GM12801 (cell line): ENCODE measurements around the gene TNKS1BP1.

Experiments
- TF ChIP-seq, protein P1 (sequence below): IDR thresholded peaks from one replicate; pipeline ENCODE4 v1.5.1; 2011; ENCODE audit warnings: control low read depth; ENCODE audit not compliant: insufficient read length; ENCODE audit errors: extremely low read depth

Gene TNKS1BP1

DNA sequence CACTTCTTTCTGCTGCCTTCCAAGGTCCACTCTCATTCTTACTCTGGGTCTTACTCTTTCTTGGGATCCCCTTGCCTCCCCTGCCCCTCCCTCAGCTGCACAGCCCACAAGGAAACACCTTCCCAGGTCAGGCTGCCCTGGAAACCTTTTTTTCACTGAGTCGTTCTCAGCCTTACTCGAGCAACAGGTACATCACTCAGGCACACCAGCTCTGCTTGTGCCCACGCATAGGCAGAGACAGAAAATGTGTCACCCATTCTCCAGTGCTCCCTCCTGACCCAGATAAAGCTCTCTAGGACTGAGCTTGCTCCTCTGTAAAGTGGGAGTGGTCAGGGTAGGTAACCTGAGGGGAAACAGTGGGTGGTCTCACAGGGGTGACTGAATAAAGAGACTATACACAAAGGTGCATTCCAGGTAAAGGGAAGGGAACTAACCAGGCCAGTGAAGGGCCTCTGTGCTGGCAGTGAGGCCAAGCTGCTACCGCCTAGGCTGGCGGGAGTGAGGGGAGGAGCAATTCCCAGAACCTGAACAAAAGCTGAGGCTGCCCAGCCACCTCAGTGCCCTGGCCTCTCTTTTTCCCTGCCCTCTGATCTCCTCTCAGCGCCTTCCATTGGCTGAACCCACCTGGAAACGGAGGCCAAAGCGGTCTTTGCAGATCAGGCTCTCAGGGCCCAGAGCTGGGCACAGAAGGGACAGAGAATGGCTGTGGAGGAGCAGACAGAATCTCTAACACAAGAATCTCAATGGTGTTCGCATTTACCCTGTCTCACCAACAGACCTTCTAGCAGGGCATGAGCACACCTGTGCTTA lies 40.3 kb upstream of the TNKS1BP1 start:
- TF ChIP-seq, protein P1, sequence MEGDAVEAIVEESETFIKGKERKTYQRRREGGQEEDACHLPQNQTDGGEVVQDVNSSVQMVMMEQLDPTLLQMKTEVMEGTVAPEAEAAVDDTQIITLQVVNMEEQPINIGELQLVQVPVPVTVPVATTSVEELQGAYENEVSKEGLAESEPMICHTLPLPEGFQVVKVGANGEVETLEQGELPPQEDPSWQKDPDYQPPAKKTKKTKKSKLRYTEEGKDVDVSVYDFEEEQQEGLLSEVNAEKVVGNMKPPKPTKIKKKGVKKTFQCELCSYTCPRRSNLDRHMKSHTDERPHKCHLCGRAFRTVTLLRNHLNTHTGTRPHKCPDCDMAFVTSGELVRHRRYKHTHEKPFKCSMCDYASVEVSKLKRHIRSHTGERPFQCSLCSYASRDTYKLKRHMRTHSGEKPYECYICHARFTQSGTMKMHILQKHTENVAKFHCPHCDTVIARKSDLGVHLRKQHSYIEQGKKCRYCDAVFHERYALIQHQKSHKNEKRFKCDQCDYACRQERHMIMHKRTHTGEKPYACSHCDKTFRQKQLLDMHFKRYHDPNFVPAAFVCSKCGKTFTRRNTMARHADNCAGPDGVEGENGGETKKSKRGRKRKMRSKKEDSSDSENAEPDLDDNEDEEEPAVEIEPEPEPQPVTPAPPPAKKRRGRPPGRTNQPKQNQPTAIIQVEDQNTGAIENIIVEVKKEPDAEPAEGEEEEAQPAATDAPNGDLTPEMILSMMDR = no peak

DNA sequence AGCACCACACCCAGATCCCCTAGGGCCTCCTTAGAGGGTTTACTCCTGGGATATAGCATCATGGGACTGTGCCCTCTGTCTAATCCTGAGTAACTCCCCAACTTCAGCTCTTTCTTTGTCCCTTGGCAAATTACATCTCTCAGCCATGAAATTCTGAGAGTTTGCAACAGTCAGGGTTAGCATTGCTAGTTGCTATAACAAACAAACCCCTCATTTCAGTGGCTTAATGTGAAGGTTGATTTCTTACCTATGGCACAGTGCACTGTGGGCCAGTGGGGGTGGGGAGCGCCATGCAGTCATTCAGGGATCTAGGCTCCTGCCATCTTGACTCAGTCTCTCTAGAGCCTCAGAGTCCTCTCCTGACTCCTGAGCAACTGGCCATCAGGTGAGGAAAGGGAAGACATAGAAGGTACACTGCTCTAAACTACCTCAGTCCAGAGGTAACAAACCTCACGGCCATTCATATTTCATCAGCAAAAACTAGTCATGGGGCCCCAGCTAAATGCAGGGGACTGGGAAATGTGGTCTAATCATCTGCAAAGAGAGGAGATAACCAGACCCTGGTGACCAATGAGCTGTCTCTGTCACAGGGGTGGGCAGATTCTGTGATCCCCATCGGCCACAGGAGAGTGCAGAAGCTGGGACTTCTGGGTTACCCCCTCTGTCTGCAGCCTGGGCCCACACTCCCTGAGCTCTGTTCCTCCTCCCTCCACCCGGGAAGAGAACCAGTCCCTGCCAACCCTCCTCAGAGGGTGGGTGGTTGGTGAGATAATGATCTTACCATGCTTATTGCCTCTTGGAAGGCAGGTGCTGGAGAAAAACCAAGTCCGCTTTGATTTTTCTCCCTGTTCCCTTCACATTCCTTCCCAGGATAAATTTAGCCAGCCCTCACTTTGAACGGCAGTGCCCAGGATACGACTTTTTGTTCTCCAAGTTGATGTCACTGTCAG lies 38.7 kb upstream of the TNKS1BP1 start:
- TF ChIP-seq, protein P1 = no peak

DNA sequence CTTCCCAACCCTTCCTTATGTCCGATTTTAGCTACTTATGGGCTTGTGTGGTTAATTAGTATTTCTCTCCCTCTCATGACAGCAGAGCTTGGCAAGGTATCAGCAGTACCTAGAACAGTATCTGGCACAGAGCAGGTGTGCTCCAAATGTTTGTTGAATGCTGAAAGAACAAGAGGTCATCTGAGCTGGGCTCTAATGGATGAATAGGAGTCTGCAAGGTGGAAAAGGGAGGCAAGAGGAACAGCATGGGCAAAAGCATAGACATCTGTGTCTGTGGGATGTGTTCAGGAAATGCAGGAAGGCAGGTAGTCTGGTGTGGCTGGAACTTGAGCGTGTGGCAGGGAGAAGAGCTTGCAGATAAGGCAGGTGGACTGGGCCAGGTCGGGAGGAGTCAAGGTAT lies 37.2 kb upstream of the TNKS1BP1 start:
- TF ChIP-seq, protein P1 = no peak

DNA sequence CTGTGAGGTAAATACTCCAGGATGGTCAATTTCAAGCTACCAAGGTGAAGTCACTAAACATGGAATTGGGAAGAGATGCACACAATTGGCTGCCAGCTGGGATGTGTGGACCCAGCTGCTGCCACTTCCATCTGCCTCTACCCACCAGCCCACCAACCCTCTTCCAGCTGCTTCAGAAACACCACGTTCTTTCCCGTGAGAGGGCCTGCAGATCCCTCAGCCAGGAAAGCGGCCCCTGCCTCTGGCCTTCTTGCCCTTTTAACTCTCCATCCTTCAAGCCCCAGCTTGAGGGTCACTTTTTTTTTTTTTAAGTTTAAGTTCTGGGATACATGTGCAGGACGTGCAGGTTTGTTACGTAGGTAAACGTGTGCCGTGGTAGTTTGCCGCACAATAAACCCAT lies 36.2 kb upstream of the TNKS1BP1 start:
- TF ChIP-seq, protein P1 = no peak

DNA sequence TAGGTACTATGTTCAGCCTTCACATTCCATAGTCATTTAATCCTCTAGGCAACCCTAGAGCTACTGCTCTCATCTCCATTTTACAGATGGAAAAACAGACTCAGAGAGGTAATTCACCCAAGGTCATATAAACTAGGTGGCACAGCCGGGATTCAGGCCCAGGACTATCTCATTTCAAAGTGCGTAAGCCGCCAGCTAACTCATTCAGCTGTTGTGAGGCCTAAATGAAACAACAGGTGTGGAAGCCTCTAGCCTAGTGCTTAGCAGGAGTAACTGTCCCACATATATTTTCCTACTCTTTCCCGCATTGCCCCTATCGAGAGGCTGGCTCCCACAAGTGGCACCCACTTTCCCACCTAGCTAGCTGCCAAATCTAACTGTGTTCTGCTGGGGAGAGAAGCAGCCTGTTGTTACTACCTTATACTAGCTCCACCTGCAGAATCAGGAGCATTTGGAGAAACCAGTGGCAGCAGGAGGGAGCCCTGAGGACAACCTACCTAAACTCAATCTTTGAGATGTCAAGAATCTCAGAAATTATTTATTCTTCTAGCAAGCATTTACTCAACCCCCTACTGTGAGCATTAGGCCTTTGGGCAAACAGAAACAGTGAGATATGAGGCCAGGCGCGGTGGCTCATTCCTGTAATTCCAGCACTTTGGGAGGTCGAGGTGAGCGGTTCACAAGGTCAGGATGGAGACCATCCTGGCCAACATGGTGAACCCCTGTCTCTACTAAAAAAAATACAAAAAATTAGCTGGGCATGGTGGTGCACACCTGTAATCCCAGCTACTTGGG lies 35.3 kb upstream of the TNKS1BP1 start:
- TF ChIP-seq, protein P1 = no peak

DNA sequence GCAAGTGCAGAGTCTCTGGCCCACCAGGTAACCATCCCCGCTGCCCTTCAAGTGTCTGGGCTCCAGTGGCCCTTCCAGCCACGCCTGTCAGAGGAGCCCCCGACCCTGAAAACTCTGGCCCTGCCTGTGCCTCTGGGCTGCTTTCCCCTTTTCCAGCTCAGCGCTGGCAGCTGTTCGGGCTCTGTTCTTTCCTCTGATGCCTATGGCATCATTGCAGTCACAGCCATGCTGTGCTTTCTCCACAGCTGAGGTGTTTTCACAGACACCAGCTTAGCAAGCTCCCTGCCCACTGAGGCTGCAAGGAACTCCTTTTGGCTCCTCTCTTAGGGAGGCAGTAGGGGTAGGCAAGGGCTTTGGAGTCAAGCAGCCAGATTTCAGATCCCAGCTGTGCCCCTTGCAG lies 34.6 kb upstream of the TNKS1BP1 start:
- TF ChIP-seq, protein P1 = no peak

DNA sequence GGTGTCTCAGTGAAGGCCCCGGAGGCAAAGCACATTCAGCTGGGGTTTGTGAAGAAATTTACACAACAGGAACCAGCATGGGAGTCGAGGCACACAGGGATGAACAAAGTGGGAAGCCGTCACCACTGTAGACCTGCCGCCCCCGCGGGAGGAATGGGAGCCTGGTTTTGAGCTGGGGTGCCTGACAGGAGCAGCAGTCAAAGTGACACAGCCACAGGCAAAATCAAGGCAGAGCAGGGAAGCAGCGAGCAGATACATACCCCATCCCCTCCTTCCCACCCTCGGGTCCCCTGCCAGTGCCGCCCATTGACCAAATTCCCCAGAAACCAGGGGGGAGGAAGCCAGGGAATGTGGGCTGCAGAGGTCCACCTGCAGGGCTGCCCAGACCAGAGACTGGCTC lies 34.2 kb upstream of the TNKS1BP1 start:
- TF ChIP-seq, protein P1 = no peak
